Type B pancreatic cell (in vitro differentiated cells): ENCODE results near the gene NSUN2. TPM values are rescaled to one million over a fixed set of nuclear protein-coding genes. Genes with fewer than 3 reads are reported as not detected.

ENCODE experiments used
- DNase-seq: peaks from one replicate; pipeline ENCODE4 v3.0.0; 2021; ENCODE audit warnings: mixed read lengths; ENCODE audit not compliant: unreplicated experiment; ENCODE audit errors: extremely low spot score
- H3K27ac Mint-ChIP-seq: 2 replicates; pipeline ENCODE4 v1.8.0; 2021; ENCODE audit warnings: mild to moderate bottlenecking, mixed read lengths
- H3K27me3 Mint-ChIP-seq: 2 replicates; pipeline ENCODE4 v1.8.0; 2021; ENCODE audit warnings: mixed read lengths
- H3K36me3 Mint-ChIP-seq: 2 replicates; pipeline ENCODE4 v1.8.0; 2021; ENCODE audit warnings: mixed read lengths
- H3K4me1 Mint-ChIP-seq: one replicate; pipeline ENCODE4 v1.8.0; 2021; ENCODE audit warnings: mixed read lengths; ENCODE audit not compliant: unreplicated experiment
- H3K4me3 Mint-ChIP-seq: 2 replicates; pipeline ENCODE4 v1.8.0; 2021; ENCODE audit warnings: mild to moderate bottlenecking, mixed read lengths
- H3K9me3 Mint-ChIP-seq: 2 replicates; pipeline ENCODE4 v1.8.0; 2021; ENCODE audit warnings: mixed read lengths
- CTCF ChIP-seq: fragments of 200-600 bp; sonication (generic); conservative IDR thresholded peaks from 2 replicates; pipeline ENCODE4 v1.5.0; 2021; ENCODE audit warnings: antibody characterized with exemption, mild to moderate bottlenecking
- total RNA-seq: library from RNA; stranded (reverse); gene quantifications from 2 replicates; pipeline ENCODE4 v1.2.1, GENCODE V29; 2021; ENCODE audit warnings: low replicate concordance

The NSUN2 gene
- total RNA-seq, 1 donor from 2014 or later: 59.8 TPM

DNA sequence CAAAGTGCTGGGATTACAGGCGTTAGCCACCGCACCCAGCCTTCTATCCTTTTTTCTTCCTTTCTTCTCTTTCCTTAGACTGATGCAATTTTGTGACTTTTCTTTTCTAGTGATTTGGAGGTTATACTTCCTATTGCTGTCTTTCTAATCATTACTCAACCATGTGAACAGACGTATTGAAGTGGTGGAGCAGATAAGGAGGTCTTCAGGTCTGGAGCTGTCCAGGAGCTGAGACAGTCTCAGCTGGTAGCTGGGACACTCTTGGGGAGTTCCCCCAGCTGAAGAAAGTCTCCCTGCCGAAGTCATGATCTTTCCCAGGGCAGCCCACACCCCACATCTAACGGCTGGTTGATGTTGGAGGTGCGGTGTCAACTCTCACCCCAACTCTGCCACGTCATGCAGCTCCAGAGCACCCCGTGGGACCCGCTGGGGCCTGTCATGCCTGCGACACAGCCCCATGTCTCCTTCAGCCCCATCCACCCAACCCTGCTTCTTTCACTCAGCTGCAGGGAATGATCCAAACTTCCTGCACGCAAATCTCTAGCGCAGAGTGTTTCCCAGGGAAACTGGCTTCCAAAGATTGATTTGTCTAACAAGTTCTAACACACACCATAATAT is 41.1 kb downstream of the NSUN2 start:
- DNase-seq: no peak
- Mint-ChIP-seq H3K27ac (no peak overlapping the region), H3K4me1 (no peaks in the 10 kb centered on the region), H3K9me3 (no peaks in the 10 kb centered on the region), H3K4me3 (no peak overlapping the region), H3K27me3 (peaks cover 7% of the 10 kb centered on the region), H3K36me3 (peaks cover 4% of the 10 kb centered on the region)
- TF ChIP-seq CTCF: no peak

DNA sequence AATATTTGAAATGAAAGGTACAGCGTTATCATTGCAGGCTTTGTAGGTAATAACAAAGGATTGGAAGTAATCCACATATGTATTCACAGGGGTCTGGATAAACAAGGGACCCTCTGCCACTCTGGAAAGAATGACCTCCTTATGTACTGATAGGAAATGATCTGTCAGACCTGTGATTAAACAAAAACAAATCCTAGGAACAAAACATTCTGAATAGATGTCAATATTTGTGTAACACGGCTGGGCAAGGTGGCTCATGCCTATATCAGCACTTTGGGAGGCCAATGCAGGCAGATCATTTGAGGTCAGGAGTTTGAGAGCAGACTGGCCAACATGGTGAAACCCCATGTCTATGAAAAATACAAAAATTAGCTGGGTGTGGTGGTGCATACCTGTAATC is 42.3 kb downstream of the NSUN2 start:
- H3K9me3 Mint-ChIP-seq: no peaks in the 10 kb centered on the region
- DNase-seq: no peak
- no peaks in the 10 kb centered on the region for H3K4me1 Mint-ChIP-seq
- no peak overlapping the region for H3K4me3 Mint-ChIP-seq
- no peaks in the 10 kb centered on the region for H3K36me3 Mint-ChIP-seq
- H3K27ac Mint-ChIP-seq: no peak overlapping the region
- no peak for TF ChIP-seq CTCF
- H3K27me3 Mint-ChIP-seq: peaks cover 19% of the 10 kb centered on the region

DNA sequence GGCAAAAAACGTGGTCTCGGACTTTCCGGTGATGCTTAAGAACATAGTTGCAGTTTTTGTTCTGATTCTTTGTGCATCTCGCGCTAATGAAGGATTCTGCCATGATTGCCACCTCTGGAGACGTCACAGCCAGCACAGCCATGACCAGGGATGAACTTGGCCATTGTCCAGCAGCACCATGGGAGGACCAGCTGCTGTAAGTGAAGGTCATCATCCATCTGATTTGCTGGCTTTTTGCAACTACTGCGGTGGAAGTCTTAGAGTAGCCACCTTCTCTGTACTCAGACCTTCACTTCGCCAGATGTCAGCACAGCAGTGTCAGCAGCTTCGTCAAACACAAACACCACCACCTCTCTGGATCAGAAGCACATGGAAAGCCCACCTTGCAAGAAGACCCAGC is 45.7 kb downstream of the NSUN2 start:
- H3K9me3 Mint-ChIP-seq: no peaks in the 10 kb centered on the region
- no peak for TF ChIP-seq CTCF
- no peaks in the 10 kb centered on the region for H3K36me3 Mint-ChIP-seq
- H3K4me1 Mint-ChIP-seq: no peaks in the 10 kb centered on the region
- H3K27me3 Mint-ChIP-seq: peaks cover 45% of the 10 kb centered on the region
- no peak overlapping the region for H3K4me3 Mint-ChIP-seq
- peak; percentile 22 for DNase-seq
- no peak overlapping the region for H3K27ac Mint-ChIP-seq

GRCh38 chr5:6586647-6587042 is 46.2 kb downstream of the NSUN2 start:
- H3K4me3 Mint-ChIP-seq: no peak overlapping the region
- no peak overlapping the region for H3K27ac Mint-ChIP-seq
- H3K27me3 Mint-ChIP-seq: peaks cover 50% of the 10 kb centered on the region
- H3K4me1 Mint-ChIP-seq: no peaks in the 10 kb centered on the region
- no peaks in the 10 kb centered on the region for H3K36me3 Mint-ChIP-seq
- no peaks in the 10 kb centered on the region for H3K9me3 Mint-ChIP-seq
- DNase-seq: peak; percentile 44
- TF ChIP-seq CTCF: no peak

- TF ChIP-seq CTCF: no peak
- peaks cover 56% of the 10 kb centered on the region for H3K27me3 Mint-ChIP-seq
Observed at GRCh38 chr5:6585939-6586646, 46.8 kb downstream of the NSUN2 start.

More at GRCh38 chr5:6585939-6586646, 46.8 kb downstream of the NSUN2 start:
- no peak overlapping the region for H3K4me3 Mint-ChIP-seq
- peak; percentile 31 for DNase-seq
- H3K4me1 Mint-ChIP-seq: no peaks in the 10 kb centered on the region
- H3K27ac Mint-ChIP-seq: no peak overlapping the region
- H3K36me3 Mint-ChIP-seq: no peaks in the 10 kb centered on the region
- no peaks in the 10 kb centered on the region for H3K9me3 Mint-ChIP-seq
